Forelimb muscle (tissue), 1 donor: ENCODE measurements around the gene GIGYF2. TPM values are rescaled to one million over a fixed set of nuclear protein-coding genes. Genes with fewer than 3 reads are reported as not detected.

Experiments used
- polyA plus RNA-seq: library from polyadenylated mRNA; unstranded; fragments of 120-200 nt; gene quantifications from one replicate; pipeline ENCODE4 v1.2.1, GENCODE V29; 2013; ENCODE audit not compliant: insufficient read length

The GIGYF2 gene
- polyA plus RNA-seq, 1 donor, result 39.0 TPM

Other genes starting within 250 kb of the GIGYF2 start
- not detected for gene ALPI, start 241.2 kb upstream of the GIGYF2 start, polyA plus RNA-seq
- 0.51 TPM for gene ECEL1, start 209.5 kb upstream of the GIGYF2 start, polyA plus RNA-seq
- 3.4 TPM for gene PRSS56, start 176.9 kb upstream of the GIGYF2 start, polyA plus RNA-seq
- 180 TPM for gene CHRND, start 171.2 kb upstream of the GIGYF2 start, polyA plus RNA-seq
- gene CHRNG, start 157.6 kb upstream of the GIGYF2 start, polyA plus RNA-seq, result 160 TPM
- gene TIGD1, start 146.8 kb upstream of the GIGYF2 start, polyA plus RNA-seq, result 6.8 TPM
- 152 TPM for gene EIF4E2, start 146.6 kb upstream of the GIGYF2 start, polyA plus RNA-seq
- 30.1 TPM for gene EFHD1, start 63.7 kb upstream of the GIGYF2 start, polyA plus RNA-seq
- gene KCNJ13, start 79.2 kb downstream of the GIGYF2 start, polyA plus RNA-seq, result 0.33 TPM
- gene SNORC, start 172.9 kb downstream of the GIGYF2 start, polyA plus RNA-seq, result 1.4 TPM